GM18498 (cell line): ENCODE measurements around the gene LYRM9.
"Not testable (repeated sequence)": the region's sequence is repeated elsewhere in the genome, so short reads cannot be mapped to it uniquely, and the experiment has no call there.

Source experiments
- ATAC-seq: cut with Tn5 transposase; IDR thresholded peaks from one replicate; pipeline ENCODE4 v1.9.1; 2021; ENCODE audit warnings: mild to moderate bottlenecking, moderate library complexity; ENCODE audit not compliant: unreplicated experiment

The LYRM9 gene

DNA sequence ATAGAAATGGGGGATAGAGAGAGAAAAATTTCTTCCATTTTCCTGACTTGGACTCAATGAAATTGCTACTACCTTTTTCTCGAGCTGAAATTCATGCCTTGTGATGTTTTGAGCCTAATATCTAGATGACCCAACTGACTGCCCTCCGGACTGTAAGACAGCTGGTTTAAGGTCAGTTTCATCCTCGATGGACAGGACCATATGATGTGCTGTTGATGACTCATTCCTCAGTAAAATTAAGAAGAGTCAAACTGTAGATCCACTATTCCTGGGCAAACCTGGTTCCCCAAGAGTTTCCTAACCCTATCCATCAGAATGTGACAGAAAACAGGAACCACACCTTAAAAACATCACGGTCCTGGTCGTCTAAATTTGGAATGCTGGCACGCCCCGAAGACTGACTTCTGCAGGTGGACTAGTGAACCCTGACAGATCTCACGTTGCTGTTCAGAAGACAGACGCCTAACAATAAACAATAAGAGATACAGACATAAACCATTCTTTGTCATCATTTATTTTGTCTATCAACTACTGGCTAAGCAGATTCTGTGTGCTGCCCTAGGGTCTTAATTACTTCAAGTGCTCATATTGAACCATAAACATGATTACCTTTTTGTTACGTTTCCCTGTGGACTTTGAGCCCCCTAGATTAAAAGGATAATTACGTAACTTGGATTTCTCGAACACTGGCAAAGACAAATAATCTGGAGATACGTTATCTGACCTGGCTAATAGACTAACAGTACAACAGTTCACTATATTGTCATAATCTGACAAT is 47.7 kb downstream of the LYRM9 start:
- no peak for ATAC-seq

DNA sequence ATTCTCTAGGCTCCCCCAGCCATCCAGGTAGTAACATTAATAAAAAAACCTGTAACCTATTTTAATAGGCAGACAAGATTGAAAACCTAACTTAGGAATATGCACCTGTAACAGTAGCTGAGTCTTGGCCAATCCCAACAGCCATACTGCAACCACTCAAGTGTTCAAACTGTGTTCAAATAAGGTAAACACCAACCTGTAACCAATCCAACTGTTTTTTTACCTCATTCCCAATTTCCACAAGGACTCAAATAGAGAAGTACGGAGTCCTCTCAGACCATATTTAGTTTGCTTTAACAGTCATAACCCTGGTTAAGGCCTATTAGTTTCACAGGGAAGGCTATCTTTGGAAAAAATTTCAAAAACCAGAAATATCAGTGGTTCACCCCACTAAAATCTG is 52.5 kb downstream of the LYRM9 start:
- no peak for ATAC-seq

DNA sequence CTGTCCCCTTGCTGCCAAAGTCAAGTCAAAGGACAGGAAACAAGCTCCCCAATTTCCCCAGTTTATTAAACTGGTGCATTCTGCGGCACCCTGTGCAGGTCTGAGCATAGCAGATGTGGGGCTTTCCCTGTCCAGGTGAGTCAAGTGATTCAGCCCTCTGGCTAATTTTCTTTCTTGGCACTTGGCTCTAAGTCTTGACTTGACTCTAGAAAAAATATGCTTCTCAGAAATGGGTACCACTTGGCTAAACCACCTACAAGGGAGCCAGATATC is 52.8 kb downstream of the LYRM9 start:
- ATAC-seq: not testable (repeated sequence)

DNA sequence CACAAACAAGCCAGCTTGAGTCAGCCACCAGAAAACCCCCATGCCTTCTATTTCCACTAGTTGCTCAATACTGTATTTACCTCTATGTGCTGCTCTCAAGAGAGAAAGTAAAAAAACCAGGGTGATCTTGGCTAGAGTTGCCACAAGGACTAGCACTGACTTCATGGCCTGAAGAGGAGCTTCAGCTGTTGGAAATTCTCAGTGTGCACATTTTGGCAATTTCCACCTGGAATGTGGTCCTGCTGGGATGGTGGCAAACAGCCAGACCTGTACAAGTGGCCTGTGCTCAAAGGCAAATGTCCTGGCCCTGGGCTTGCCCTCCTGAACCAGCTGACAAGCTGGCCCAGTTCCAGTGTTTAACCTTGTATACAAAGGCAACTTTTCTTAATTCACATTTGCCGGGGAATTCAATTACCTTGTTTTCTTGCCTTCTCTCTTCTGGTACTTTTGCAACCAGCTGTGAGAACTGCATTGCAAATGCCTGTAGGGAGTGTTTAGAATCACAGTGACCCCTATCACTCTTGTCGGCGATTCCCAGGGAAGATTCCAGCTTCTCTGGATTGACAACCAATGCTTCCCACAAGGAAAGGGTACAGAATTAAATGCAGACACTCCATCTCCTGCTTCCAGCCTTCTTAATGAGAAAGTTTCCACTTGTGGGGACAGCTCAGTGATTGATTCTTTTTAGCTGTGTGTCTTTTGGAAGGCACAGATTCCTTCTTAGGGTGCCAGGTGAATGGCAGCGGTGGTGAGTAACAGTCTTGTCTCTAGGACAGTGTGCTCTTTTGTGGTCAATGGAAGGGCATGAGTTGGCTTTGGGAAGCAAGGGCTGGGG is 53.4 kb downstream of the LYRM9 start:
- ATAC-seq: not testable (repeated sequence)

DNA sequence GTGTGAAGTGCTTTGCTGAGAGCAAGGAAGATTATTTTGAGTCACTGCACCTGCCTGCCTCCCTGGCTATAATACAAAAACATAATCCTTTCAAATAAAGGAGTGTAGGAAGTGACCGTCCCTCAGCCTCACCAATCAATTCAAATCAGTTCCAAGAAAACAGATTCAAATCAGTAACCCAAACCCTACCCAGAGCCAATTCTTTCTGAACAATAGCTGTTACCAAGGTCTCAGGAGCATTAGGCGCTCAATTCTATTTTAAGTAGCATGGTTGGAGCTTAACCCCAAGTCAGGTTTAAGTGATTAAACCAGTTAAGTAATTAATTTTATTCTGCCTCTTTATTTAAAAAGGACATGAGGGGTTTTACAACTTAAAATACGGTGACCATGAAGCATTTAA is 54.6 kb downstream of the LYRM9 start:
- ATAC-seq: not testable (repeated sequence)

DNA sequence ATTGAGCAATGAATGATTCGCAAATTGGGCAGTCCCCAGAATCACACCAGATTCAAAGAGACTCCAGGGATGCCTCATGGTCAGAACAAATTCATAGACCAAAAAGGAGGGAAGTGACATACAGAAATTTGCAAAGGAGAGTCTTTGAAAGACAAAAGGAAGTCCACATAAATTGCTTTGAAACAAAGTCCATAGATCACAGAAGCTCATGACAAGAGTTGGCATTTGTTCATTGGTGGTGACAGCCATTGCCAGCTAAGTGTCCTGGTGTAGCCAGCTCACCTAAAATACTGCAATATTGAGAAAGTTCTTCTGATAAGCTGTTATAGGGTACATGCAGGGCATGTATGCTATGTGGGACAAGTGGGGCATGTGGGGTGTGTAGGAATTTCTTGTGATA is 55.4 kb downstream of the LYRM9 start:
- ATAC-seq: not testable (repeated sequence)

DNA sequence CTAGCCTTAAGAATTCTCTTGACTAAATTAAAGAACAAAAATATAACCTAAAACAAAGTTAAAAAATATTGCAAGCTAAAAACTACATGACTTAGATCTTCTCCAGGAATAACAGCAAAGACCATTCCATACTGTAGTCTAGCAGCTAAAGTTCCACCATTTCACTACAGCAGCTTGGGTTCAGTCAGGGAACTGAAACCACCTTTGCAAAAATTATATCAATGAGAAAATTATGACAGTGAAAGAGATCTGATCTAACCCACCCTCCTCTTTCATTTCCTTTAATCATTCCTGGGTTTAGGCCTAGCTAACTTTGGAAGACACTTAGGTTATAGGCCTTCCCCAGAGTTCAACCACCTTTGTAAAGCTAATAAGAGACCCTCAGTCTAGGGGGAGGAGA is 56.5 kb downstream of the LYRM9 start:
- ATAC-seq: no peak

DNA sequence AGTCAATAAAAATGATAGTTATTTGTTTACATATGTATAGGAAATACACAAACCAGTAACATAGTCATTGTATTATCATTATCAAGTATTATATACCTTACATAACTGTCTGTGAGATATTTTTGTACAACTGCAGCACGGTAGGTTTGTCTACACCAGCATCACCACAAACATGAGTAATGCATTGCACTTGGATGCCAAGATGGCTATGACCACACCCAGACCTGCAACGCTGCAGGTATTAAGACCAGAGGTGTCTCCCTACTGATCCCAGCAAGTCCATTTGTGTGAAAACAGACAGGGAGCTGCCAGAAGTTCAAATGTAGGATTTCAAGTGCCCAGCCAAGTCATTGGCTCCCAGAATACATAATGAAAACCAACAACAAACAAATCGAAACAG is 58.6 kb downstream of the LYRM9 start:
- ATAC-seq: no peak

DNA sequence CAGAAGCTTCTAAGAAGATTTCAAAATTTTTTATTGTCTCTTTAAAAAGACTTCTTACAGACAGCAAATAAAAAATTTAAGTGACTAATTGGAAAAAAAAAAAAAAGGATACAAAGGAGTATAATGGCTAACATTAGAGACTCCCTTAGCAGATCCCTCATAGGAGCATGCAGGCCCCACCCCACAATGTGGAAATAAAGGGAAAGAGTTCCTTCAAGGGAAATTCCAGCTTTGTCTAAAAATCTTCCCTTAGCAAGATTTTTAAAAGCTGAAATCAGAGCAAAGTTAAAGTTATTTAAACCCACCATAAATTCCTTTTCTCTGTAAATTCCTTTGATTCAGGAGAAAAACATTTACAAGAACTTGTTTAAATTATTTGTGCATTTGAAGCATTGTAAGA is 60.3 kb downstream of the LYRM9 start:
- ATAC-seq: no peak

DNA sequence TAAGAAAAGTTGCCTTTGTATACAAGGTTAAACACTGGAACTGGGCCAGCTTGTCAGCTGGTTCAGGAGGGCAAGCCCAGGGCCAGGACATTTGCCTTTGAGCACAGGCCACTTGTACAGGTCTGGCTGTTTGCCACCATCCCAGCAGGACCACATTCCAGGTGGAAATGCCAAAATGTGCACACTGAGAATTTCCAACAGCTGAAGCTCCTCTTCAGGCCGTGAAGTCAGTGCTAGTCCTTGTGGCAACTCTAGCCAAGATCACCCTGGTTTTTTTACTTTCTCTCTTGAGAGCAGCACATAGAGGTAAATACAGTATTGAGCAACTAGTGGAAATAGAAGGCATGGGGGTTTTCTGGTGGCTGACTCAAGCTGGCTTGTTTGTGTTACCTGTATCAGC is 63.3 kb downstream of the LYRM9 start:
- not testable (repeated sequence) for ATAC-seq

DNA sequence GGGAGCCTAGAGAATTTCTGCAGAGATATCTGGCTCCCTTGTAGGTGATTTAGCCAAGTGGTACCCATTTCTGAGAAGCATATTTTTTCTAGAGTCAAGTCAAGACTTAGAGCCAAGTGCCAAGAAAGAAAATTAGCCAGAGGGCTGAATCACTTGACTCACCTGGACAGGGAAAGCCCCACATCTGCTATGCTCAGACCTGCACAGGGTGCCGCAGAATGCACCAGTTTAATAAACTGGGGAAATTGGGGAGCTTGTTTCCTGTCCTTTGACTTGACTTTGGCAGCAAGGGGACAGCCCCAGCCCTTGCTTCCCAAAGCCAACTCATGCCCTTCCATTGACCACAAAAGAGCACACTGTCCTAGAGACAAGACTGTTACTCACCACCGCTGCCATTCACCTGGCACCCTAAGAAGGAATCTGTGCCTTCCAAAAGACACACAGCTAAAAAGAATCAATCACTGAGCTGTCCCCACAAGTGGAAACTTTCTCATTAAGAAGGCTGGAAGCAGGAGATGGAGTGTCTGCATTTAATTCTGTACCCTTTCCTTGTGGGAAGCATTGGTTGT is 63.9 kb downstream of the LYRM9 start:
- ATAC-seq: not testable (repeated sequence)
